Memory B cell (primary cell): ENCODE data around the gene STAT5A.
"Not testable (repeated sequence)": the region's sequence is repeated elsewhere in the genome, so short reads cannot be mapped to it uniquely, and the experiment has no call there.

Source experiments
- ATAC-seq: fragments of 150-1000 bp; cut with Tn5 transposase; 2 replicates; pipeline ENCODE4 v1.10.0; 2021; ENCODE audit warnings: low read depth, mild to moderate bottlenecking, moderate library complexity
- DNase-seq, 2 donors: peaks; one replicate each; pipeline ENCODE4 v3.0.0; 2022; ENCODE audit warnings: low spot score in 2 of 2
- H3K27ac Mint-ChIP-seq: one replicate; pipeline ENCODE4 v1.8.0; 2022; ENCODE audit warnings: mild to moderate bottlenecking, moderate library complexity, mixed read lengths
- H3K27me3 Mint-ChIP-seq: one replicate; pipeline ENCODE4 v1.8.0; 2022; ENCODE audit warnings: mixed read lengths
- H3K36me3 Mint-ChIP-seq: one replicate; pipeline ENCODE4 v1.8.0; 2022; ENCODE audit warnings: mild to moderate bottlenecking, mixed read lengths
- H3K4me1 Mint-ChIP-seq: one replicate; pipeline ENCODE4 v1.8.0; 2022; ENCODE audit warnings: mixed read lengths
- H3K4me3 Mint-ChIP-seq: one replicate; pipeline ENCODE4 v1.8.0; 2022; ENCODE audit warnings: mild to moderate bottlenecking, moderate library complexity, mixed read lengths
- H3K9me3 Mint-ChIP-seq: one replicate; pipeline ENCODE4 v1.8.0; 2022; ENCODE audit warnings: mixed read lengths

Gene STAT5A

DNA sequence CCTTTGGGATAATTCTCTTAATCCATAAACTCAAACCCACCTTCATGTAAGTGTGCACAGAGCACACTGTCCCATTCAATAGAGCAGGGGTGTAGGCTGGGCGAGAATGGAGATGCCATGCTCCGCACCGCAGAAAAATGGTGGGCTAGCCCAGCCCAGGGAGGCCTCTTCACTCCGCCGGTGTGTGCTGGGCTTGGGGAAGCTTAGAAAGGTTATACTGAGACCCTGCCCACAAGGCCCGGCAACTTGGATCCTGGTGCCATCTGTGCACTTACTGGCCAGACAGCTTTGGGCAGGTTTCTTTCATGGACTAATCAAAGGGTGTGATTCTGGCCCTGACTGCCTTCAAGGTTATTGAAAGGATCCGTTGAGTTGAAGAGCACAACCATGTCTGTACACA is 3.7 kb upstream of the STAT5A start:
- Mint-ChIP-seq H3K4me1 (peaks cover 26% of the 10 kb centered on the region), H3K4me3 (no peak overlapping the region), H3K27me3 (no peaks in the 10 kb centered on the region), H3K36me3 (no peaks in the 10 kb centered on the region), H3K27ac (no peak overlapping the region), H3K9me3 (no peaks in the 10 kb centered on the region)
- ATAC-seq (no peak), DNase-seq (no peak)

DNA sequence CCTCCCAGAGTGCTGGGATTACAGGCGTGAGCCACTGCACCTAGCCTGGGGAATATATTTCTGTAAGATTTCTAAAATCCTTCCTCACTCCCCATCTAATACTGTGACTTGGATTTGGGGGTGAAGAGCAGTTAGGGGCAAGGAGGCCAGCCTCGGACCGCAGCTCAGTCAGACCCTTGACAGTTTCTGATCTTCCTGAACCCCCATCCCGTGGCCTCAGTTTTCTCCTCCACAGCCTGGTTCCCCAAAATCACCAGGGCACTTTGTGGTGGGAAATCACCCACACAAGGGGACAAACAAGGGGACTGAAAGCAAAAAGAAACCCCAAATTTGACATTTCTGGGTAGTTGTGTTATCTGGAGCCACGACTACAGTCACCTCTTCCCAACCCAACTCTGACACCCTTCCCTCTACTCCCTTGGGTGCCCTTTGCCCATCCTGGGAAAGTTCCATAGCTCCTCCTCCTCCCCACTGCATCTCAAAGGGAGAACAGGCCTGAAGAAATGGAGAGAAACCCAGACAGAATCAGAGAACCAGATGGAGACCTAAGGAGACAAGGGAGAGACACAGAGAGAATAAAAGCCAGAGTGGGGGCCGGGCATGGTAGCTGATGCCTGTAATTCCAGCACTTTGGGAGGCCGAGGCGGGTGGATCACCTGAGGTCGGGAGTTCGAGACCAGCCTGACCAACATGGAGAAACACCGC is 2.8 kb upstream of the STAT5A start:
- ATAC-seq (no peak), DNase-seq (no peak)
- no peaks in the 10 kb centered on the region for H3K9me3 Mint-ChIP-seq
- no peaks in the 10 kb centered on the region for H3K27me3 Mint-ChIP-seq
- no peak overlapping the region for H3K4me3 Mint-ChIP-seq
- no peaks in the 10 kb centered on the region for H3K36me3 Mint-ChIP-seq
- H3K4me1 Mint-ChIP-seq: peaks cover 31% of the 10 kb centered on the region
- no peak overlapping the region for H3K27ac Mint-ChIP-seq

DNA sequence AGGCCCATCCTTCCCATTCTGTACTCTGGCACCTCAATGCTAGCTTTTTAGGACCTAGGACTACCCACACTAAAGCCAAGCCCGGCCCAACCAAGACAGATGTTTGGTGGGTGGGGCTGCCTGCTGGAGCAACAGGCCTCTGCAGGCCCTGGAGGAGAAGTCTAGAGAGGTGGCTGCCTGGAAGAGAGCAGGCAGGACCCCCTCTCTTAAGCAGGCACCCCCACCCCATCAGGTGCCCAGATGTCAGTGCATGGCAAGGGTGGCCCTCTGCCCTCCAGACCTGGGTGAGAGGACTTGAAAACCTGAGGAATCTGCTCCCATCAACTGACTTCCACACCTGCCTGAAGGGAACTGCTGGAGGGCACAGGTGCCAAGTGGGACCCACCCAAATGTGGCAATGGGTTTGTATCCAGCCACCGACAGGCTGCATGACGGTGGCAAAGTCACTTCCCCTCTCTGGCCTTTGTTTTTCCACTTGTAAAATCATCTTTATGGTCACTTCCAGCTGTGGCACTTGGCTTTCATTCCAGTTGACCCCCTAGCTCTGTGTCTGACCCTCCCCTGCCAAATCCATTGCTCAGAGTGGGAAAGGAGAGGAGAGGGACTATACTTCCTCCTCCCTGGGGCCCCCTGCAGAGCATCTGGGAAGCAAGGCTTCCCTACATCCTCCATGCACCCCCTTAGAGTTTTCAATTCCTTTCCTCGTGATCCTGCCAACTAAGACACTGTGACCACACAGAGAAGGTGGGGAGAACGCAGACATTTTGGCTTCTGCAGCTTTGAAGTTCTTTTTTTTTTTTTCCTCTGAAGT is 1.7 kb upstream of the STAT5A start:
- H3K4me1 Mint-ChIP-seq: peaks cover 32% of the 10 kb centered on the region
- no peaks in the 10 kb centered on the region for H3K27me3 Mint-ChIP-seq
- peak overlapping the region; percentile 95 for H3K27ac Mint-ChIP-seq
- ATAC-seq: no peak
- DNase-seq: no peak
- H3K36me3 Mint-ChIP-seq: peaks cover 3% of the 10 kb centered on the region
- H3K4me3 Mint-ChIP-seq: peak overlapping the region; percentile 94
- H3K9me3 Mint-ChIP-seq: no peaks in the 10 kb centered on the region

DNA sequence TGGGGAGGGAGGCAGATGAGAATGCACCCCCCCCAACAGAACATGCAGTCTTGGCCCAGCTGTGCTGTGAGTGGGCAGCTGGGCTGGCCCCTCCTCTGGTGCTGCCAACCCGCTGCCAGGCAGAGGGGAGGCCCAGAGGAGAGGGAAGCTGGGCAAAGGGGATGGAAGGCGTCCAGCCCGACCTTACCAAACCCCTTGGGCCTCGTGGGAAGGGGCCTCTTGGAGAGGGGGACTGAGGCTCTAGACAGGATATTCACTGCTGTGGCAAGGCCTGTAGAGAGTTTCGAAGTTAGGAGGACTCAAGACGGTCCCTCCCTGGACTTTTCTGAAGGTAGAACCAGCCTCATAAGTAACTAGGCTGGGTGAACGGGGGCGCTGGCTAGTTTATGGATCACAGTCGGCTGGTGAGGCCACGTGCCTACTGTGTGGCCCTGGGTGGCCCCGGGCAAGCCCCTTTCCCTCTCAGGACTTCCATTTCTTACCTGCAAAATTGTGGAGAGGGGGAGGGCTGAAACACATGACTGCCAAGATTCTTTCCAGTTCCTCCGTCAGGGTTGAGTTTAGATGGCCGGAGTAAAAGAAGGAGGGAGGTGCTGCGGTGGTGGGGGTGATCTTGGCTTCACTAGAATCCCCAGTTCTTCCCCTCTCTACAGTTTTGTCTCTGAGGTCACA is 857 bp upstream of the STAT5A start:
- Mint-ChIP-seq H3K9me3 (no peaks in the 10 kb centered on the region), H3K36me3 (peaks cover 7% of the 10 kb centered on the region), H3K4me3 (peak overlapping the region; percentile 94), H3K4me1 (peaks cover 35% of the 10 kb centered on the region), H3K27me3 (no peaks in the 10 kb centered on the region), H3K27ac (peak overlapping the region; percentile 95)
- ATAC-seq (peak; percentile 52), DNase-seq (peak; percentile 16 to 34)

DNA sequence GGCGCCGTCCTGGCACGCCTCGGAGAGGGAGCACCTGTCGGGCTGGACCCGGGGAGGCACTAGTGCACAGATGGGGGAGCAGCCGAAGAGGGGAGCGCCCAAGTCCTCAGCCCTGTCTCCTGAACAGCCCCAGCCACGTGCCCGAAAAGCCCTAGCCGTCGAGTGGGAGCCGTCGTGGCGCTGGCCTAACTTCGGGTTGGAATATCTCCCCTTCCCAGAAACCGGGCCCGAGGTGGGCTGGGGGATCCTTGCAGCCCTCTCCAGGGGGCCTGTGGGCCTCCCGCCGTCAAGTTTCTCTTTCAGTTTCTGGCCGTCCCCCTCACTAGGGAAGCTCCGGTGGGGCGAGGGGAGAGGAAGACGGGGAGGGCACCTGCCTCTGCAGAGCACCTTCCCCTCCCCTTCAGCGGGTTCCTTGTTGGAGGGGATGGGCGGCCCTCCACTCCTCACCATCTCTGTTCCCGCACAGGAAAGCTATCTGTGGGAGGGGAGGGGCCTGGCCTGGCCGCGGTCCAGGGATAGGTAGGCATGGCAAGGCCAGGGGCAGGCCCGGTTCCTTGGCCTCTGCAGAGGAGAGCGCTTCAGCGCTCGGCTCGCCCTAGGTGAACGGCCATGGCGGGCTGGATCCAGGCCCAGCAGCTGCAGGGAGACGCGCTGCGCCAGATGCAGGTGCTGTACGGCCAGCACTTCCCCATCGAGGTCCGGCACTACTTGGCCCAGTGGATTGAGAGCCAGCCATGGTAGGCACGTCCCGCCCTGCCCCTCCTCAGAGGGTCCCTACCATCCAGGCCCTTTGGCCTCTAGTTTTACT is 709 bp downstream of the STAT5A start:
- peak overlapping the region; percentile 94 for H3K4me3 Mint-ChIP-seq
- H3K27me3 Mint-ChIP-seq: no peaks in the 10 kb centered on the region
- no peaks in the 10 kb centered on the region for H3K9me3 Mint-ChIP-seq
- peaks cover 36% of the 10 kb centered on the region for H3K4me1 Mint-ChIP-seq
- peak overlapping the region; percentile 95 for H3K27ac Mint-ChIP-seq
- ATAC-seq: peak; percentile 35
- H3K36me3 Mint-ChIP-seq: peaks cover 12% of the 10 kb centered on the region
- DNase-seq: peak in 1 of 2 donors; percentile 29

DNA sequence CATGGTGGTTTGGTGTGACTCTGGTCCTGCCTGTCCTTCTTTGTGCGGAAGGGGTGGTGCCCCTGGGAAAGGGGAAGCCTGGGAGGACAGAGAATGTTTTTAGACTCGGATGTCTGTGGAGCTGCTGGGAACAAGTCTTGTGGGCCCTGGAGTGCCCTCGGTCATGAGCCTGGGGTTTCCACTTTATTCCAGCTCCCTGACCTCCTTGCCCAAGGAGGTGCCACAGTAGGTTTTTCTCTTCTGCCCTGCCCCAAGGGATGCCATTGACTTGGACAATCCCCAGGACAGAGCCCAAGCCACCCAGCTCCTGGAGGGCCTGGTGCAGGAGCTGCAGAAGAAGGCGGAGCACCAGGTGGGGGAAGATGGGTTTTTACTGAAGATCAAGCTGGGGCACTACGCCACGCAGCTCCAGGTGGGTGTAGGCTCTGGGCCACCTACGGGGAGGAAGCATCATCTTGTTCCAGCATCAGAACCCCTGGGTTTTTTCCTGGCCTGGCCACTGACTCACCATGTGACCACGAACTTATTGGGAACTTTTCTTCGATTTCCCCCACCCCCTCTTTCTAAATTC is 1.4 kb downstream of the STAT5A start:
- DNase-seq (no peak), ATAC-seq (no peak)
- Mint-ChIP-seq H3K27me3 (no peaks in the 10 kb centered on the region), H3K36me3 (peaks cover 12% of the 10 kb centered on the region), H3K4me3 (peak overlapping the region; percentile 94), H3K4me1 (peaks cover 37% of the 10 kb centered on the region), H3K27ac (peak overlapping the region; percentile 95), H3K9me3 (no peaks in the 10 kb centered on the region)

DNA sequence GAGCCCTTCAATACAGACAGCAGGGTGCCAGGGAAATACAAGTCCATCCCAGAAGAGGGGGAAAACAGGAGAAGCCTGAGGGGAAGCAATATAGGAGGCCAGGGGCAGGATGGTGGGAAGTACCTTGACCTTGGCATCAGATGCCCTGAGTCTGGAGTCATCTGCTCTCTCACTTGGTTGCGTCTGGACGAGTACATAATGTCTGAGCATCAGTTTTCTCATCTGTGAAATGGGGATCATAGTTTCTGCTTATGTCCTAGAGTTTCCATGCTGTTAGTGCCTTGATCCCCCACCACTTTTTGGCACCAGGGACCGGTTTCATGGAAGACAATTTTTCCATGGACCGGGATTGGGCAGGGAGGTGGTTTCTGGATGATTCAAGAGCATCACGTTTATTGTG is 2.3 kb downstream of the STAT5A start:
- H3K9me3 Mint-ChIP-seq: no peaks in the 10 kb centered on the region
- DNase-seq (no peak), ATAC-seq (no peak)
- H3K4me1 Mint-ChIP-seq: peaks cover 37% of the 10 kb centered on the region
- no peaks in the 10 kb centered on the region for H3K27me3 Mint-ChIP-seq
- H3K27ac Mint-ChIP-seq: peak overlapping the region; percentile 66
- no peak overlapping the region for H3K4me3 Mint-ChIP-seq
- peaks cover 16% of the 10 kb centered on the region for H3K36me3 Mint-ChIP-seq

DNA sequence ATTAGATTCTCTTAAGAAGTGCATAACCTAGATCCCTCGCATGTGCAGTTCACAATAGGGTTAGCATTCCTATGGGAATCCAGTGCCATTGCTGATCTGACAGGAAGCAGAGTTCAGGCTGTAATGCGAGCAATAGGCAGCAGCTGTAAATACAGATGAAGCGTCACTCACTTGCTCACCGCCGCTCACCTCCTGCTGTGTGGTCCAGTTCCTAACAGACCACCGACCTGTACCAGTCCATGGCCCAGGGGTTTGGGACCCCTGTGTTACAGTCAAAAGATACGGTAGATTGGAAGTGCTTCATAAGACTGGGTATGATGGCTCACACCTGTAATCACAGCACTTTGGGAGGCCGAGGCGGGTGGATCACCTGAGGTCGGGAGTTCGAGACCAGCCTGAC is 2.8 kb downstream of the STAT5A start:
- Mint-ChIP-seq H3K27ac (peak overlapping the region; percentile 66), H3K4me3 (no peak overlapping the region), H3K36me3 (peaks cover 19% of the 10 kb centered on the region), H3K27me3 (no peaks in the 10 kb centered on the region), H3K4me1 (peaks cover 35% of the 10 kb centered on the region), H3K9me3 (no peaks in the 10 kb centered on the region)
- DNase-seq: no peak
- no peak for ATAC-seq

DNA sequence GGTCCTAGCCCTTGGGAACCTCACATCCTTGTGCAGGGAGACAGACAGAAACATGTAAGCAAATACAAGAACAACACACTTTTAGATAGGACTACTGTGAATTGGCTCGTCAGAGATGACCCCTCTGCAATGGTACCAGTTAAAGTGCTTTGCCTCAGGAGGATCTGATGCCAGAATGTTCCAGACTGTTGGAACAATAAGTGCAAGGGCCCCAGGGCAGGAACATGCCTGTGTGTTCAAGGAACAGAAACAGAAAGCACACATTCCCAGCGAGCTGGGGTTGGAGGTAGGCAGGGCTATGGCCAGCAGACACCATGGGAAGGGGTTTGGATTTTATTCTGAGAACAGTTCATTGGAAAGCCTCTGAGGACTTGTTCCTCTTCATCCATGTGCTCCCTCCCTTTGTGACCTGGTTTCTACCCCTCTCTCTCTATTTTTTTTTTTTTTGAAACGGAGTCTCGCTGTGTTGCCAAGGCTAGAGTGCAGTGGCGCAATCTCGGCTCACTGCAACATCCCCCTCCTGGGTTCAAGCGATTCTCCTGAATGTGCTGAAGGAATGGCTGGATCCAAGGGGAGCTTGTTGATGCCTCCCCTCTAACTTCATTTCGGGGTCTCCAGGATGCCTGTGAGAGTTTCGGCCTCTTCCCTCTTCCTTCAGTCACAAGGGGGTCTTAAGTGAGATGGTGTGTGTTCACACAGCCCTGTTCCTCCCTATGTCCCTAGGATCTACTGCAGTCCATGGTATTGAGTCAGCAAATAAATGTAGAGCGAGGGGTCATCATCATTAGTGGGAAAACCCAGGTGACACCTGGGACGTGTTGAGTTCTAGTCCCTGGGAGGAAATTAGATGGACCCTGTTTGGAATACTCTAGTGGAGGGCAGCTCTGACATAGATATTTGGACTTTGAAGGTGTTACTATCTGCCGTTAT is 6.4 kb downstream of the STAT5A start:
- DNase-seq (no peak), ATAC-seq (no peak)
- H3K27me3 Mint-ChIP-seq: no peaks in the 10 kb centered on the region
- no peak overlapping the region for H3K4me3 Mint-ChIP-seq
- H3K9me3 Mint-ChIP-seq: no peaks in the 10 kb centered on the region
- peaks cover 14% of the 10 kb centered on the region for H3K4me1 Mint-ChIP-seq
- H3K36me3 Mint-ChIP-seq: peaks cover 23% of the 10 kb centered on the region
- H3K27ac Mint-ChIP-seq: no peak overlapping the region

DNA sequence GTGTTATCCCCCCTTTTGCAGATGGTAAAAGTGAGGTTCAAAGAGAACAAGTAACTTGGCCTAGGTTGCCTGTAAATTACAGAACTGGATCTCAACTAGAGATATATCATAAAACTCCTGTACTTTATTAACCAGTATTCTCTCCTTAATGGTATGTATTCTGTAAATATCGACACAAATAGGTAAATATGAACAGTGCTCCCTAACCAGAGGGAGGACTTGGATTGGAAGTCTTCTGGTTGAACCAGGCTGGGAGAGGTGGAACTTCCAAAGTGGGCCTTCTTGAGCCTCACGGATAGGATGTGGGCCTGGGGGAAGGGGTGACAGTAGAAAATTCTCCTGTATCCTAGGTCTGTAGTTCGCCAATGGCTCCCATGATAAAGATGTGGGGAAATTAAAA is 7.7 kb downstream of the STAT5A start:
- no peak for ATAC-seq
- no peak for DNase-seq
- H3K9me3 Mint-ChIP-seq: no peaks in the 10 kb centered on the region
- H3K27ac Mint-ChIP-seq: no peak overlapping the region
- peaks cover 9% of the 10 kb centered on the region for H3K4me1 Mint-ChIP-seq
- H3K36me3 Mint-ChIP-seq: peaks cover 25% of the 10 kb centered on the region
- H3K27me3 Mint-ChIP-seq: no peaks in the 10 kb centered on the region
- H3K4me3 Mint-ChIP-seq: no peak overlapping the region

DNA sequence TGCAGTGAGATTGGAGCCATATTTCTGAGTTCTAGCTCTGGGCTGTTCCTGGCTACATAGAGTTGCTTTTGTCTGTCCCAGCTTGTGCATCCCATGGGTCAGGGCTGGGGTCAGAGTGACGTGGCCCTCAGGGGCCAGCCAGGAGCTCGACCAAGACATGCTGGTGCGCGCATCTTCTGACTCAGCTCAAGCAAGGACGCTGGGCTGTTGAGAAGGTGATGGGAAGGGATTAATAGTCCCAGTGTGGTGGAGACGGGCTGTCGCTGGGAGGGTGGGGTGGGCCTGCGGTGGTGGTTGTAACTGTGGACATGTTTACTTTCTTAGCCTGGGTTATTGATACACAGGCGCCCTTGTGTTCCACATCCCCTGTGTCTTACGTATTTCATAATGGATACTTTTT is 9.5 kb downstream of the STAT5A start:
- H3K36me3 Mint-ChIP-seq: peaks cover 32% of the 10 kb centered on the region

DNA sequence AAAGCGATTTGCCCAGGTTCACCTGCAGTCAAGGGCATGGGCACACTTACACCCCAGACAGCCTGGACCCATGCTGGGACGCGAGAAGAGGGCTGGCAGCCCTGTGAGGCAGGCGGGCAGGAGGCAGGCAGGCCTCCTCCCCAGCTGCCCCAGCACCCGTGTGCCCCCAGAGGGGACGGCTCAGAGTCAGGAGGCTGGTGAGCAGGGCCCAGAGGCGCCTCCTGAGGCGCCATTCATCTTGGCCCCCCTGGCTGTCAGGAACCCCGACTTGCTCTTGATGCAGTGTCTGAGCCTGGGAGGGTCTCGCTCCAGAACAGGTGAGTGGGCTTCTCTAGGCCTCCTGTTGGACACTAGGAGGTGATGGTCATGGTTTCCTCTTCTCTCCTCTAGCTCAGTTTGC is 11.1 kb downstream of the STAT5A start:
- DNase-seq, H3K4me3 Mint-ChIP-seq, H3K9me3 Mint-ChIP-seq, H3K27ac Mint-ChIP-seq, H3K4me1 Mint-ChIP-seq, H3K27me3 Mint-ChIP-seq, ATAC-seq: not testable (repeated sequence)
- H3K36me3 Mint-ChIP-seq: peaks cover 40% of the 10 kb centered on the region

More for the DNA sequence above, 9.5 kb downstream of the STAT5A start:
- H3K4me1 Mint-ChIP-seq, DNase-seq, ATAC-seq, H3K27me3 Mint-ChIP-seq, H3K27ac Mint-ChIP-seq, H3K9me3 Mint-ChIP-seq, H3K4me3 Mint-ChIP-seq: not testable (repeated sequence)
